Measurements from ENCODE around the gene SPTSSB.

The SPTSSB gene

GRCh38 chr3:161371441-161372320, at the start of gene SPTSSB:
TSS of gene SPTSSB (minus strand) at chr3:161371517. CDS start at chr3:161346323, 25,194 bp downstream.
- H3K4me3 ChIP-seq (ENCODE audit: low read length): peak within 1 kb of the TSS; percentile 54; the same call in 1 of the 2 replicates
- no peak for TF ChIP-seq ZNF274 (IDR thresholded peaks at IDR 0.05; ENCODE audit: low read depth, low read length)

DNA sequence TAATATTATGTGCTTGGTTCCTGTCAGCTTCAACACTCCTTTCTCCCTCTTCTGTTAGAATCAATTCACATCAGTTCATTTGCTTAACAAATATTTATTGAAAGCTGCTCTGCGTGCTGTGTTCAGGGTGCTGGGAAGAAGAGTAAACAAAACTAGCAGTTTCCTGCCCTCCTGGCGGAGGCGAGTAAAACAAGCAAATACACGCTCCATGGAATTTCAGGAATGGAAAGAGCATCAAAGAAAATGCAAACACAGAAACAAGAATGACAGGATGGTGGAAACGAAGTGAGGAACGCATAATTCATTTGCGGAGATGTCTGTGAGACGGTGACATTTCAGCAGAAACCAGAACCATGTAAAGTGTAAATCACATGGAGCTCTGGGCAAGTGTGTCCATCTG, 49.4 kb upstream of the SPTSSB start:
- no peak overlapping the region for H3K4me3 ChIP-seq (ENCODE audit: low read length)
- no peak for TF ChIP-seq ZNF274 (IDR thresholded peaks at IDR 0.05; ENCODE audit: low read depth, low read length)

DNA sequence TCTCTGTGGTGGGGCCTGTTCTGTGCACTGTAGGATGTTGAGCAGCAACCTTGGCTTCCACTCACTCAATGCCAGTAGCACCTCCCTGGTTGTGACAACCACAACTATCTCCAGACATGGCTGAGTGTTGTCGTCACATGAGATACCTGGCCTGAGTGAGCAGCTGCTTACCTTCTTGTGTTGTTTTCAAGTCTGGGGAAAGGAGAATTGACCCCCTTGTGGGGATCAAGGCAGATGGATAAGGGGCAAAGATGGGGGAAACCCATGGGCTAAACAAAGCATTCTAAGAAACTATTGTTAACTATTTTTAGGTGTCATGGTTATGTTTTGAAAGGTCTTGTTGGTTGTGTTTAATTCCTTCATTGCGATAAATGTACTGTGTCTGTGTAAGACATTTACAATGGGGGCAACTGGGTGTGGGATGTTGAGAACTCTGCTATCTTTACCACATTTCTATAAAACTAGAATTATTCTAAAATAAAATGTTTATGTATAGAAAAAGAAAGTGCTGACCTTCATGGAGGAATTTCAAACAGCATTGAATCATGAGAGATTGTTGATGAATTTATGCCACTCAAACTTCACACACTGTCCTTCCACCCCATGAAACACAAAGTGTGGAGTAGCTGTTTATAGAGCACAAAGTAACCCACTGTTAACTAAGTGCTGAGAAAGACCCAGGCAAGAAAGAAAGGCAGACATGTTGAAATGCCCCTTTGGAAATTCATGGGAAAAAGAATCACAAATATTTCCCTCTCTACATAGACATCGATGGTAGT, 48.4 kb upstream of the SPTSSB start:
- no peak overlapping the region for H3K4me3 ChIP-seq (ENCODE audit: low read length)
- no peak for TF ChIP-seq ZNF274 (IDR thresholded peaks at IDR 0.05; ENCODE audit: low read depth, low read length)

- no peak overlapping the region for H3K4me3 ChIP-seq (ENCODE audit: low read length)
- TF ChIP-seq ZNF274 (IDR thresholded peaks at IDR 0.05; ENCODE audit: low read depth, low read length): no peak
Observed at GRCh38 chr3:161415506-161416231, 44.4 kb upstream of the SPTSSB start.

DNA sequence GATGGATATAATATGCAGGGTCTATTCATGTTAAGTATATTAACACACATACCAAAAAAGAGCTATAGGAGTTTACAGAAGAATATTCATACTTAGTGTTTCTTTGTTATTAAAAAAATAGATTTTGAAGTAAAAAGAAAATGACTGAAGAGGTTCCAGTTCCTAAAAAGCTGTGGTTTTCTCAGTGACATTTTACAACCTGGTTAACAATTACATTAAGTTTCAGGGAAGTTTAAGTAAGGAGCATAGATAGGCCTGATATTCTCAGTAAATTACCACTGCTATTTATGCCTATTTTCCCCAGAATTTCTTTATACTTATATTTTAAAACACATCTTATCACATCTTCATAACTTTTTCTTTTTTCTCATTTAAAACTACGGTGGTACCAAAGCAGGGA, 43.6 kb upstream of the SPTSSB start:
- no peak overlapping the region for H3K4me3 ChIP-seq (ENCODE audit: low read length)
- no peak for TF ChIP-seq ZNF274 (IDR thresholded peaks at IDR 0.05; ENCODE audit: low read depth, low read length)

- no peak for TF ChIP-seq ZNF274 (IDR thresholded peaks at IDR 0.05; ENCODE audit: low read depth, low read length)
- H3K4me3 ChIP-seq (ENCODE audit: low read length): no peak overlapping the region
Observed at GRCh38 chr3:161413855-161414210, 42.5 kb upstream of the SPTSSB start.

DNA sequence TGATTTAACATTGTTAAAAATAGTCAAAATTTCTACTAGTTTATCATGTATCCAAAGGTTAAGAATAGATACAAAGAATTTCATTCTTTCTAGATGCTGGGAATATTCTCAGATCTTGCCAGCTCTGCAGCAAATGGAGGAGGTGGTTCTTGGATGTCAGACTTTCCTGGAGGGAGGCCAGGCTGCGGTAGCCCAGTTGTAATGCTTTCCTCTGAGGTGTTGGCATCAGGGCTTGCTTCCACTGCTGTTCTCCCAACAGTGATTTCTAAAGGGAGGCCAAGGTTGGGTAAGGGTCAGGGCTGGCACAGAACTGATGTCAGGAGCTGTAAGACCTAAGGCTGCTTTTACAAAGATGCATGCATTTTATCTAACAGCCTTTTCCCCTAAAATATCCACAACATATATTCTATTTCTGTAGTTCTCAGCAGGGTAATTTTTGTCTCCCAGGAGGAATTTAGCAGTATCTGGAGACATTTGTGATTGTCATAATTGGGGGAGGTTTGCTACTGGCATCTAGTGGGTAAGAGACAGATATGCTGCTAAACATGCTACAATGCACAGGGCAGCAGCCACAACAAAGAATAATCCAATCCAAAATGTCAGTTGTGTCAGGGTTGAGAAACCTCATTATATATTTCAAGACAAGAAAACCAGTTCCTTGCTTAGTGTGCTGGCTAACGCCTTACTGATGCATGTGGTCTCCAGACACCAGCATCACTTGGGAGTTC, 42.0 kb upstream of the SPTSSB start:
- no peak overlapping the region for H3K4me3 ChIP-seq (ENCODE audit: low read length)
- TF ChIP-seq ZNF274 (IDR thresholded peaks at IDR 0.05; ENCODE audit: low read depth, low read length): no peak

- no peak overlapping the region for H3K4me3 ChIP-seq (ENCODE audit: low read length)
- TF ChIP-seq ZNF274 (IDR thresholded peaks at IDR 0.05; ENCODE audit: low read depth, low read length): no peak
Observed at GRCh38 chr3:161412123-161412522, 40.8 kb upstream of the SPTSSB start.

DNA sequence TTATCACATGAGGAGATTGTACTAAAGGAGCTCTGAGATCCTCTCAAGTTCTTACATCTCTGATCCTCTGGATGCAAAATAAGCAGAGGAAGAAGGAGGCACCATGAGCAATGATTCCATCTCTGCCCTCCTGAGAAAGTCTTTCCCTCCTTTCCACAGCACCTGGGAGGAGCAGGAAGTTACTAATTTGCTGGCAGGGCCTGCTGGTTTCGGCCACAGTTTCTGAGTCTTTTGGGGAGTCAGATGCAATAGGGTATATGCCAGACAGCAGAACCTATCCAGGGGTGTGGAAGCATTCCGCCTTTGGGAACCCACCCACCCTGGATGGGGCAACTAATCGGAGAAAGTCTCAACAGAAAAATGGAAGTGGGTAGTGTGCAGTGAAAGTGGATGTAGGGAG, 38.5 kb upstream of the SPTSSB start:
- TF ChIP-seq ZNF274 (IDR thresholded peaks at IDR 0.05; ENCODE audit: low read depth, low read length): no peak
- no peak overlapping the region for H3K4me3 ChIP-seq (ENCODE audit: low read length)

DNA sequence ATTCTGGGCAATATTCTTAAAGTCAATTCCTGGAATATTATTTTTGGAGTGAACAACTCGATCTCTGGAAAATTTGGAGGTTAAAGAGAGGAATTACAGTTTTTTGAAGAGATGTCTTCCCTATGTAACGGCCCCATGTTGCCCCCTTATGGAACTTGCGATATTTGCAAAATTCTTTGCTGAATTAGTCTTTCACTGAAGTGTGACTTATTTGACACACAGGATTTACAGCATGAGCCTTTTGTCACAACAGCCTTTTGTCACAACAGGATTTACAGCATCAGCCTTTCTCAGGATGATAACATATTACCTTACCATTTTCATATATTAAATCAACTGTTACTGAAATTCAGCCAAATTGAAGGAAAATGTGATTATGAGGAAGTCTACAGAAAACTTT, 37.8 kb upstream of the SPTSSB start:
- no peak for TF ChIP-seq ZNF274 (IDR thresholded peaks at IDR 0.05; ENCODE audit: low read depth, low read length)
- H3K4me3 ChIP-seq (ENCODE audit: low read length): no peak overlapping the region

DNA sequence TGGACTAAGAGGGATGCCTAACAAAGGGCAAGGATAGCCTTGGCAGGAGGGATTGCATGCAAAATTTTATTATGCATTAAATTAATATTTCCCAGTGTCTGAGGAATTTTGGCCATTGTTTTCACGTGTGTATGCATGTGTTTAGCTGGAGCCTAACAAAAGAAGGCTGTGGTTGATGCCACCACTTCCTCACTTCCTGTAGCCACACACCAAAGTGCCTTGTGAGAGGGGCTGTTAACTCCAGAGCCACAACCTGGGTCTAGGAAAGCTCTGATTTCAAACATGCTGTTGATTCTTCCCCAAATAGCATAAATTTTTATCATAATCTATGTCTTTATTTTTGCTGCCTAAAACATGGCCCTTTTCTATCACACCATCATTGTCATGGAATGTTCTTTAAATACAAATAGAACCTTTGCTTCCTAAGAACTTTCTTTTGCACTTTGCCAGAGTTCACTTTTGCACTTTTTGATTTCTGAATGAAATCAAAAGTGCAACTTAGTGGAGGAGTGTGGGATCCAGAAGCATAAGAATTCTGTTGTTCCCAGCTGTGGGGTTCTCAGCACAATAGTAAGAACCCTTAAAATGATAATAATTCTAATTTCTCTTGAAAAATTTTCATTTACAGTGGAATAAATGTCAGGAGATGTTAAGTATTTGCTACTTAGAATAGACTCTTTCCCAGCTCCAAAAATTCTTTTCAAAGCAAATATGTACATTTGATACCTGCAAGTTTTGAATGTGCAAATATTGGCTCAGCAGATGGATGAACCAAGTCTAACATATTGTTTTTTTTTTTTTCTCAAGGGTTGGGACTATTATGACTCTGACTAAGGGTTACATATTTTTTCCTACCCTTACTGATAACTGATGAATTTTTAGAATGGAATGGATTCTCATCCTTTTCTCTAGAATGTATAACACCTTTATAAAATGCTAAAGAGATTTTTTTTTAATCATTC, 35.6 kb upstream of the SPTSSB start:
- H3K4me3 ChIP-seq (ENCODE audit: low read length): no peak overlapping the region
- TF ChIP-seq ZNF274 (IDR thresholded peaks at IDR 0.05; ENCODE audit: low read depth, low read length): no peak

- TF ChIP-seq ZNF274 (IDR thresholded peaks at IDR 0.05; ENCODE audit: low read depth, low read length): no peak
- no peak overlapping the region for H3K4me3 ChIP-seq (ENCODE audit: low read length)
Observed at GRCh38 chr3:161405836-161406235, 34.5 kb upstream of the SPTSSB start.

DNA sequence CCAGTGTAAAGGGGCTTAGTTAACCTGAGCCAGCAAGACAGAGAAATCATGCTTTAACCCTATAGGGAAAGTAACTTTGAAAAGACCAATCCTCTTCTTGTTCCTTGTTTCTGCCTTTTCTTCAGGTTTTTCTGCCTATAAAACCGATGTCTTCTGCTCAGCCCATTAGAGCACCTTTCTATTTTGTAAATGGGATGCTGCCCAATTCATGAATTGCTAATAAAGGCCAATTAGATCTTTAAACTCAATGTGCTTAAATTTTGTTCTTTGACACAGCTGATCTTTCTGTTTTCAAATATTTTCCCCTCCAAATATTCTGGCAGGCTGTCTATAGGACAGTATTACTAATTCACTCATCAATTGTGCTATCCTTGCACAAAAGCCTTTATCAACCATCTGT, 33.8 kb upstream of the SPTSSB start:
- no peak for TF ChIP-seq ZNF274 (IDR thresholded peaks at IDR 0.05; ENCODE audit: low read depth, low read length)
- no peak overlapping the region for H3K4me3 ChIP-seq (ENCODE audit: low read length)

All from GM08714 (cell line).